GM12892 (cell line): ENCODE data around the gene IP6K3.

Source experiments
- POLR2A ChIP-seq: IDR thresholded peaks from 2 replicates; pipeline ENCODE4 v1.6.1; 2011; ENCODE audit warnings: low read depth, low read length, control low read depth
- POLR2AphosphoS5 ChIP-seq: IDR thresholded peaks from 2 replicates; pipeline ENCODE4 v1.6.1; 2011; ENCODE audit warnings: low read depth, low read length, control low read depth
- TAF1 ChIP-seq: IDR thresholded peaks from 2 replicates; pipeline ENCODE4 v1.6.1; 2011; ENCODE audit warnings: low read depth, mild to moderate bottlenecking, control low read depth, low read length, borderline replicate concordance

- TF ChIP-seq POLR2A (no peak), TAF1 (no peak), POLR2AphosphoS5 (no peak)
Observed at GRCh38 chr6:33783781-33784520, 37.2 kb upstream of the IP6K3 start.
